Measurements from ENCODE around the gene MFAP1.
A peak's percentile ranks its signal among the peaks of the same experiment; 100 is the strongest.

MFAP1 gene

DNA sequence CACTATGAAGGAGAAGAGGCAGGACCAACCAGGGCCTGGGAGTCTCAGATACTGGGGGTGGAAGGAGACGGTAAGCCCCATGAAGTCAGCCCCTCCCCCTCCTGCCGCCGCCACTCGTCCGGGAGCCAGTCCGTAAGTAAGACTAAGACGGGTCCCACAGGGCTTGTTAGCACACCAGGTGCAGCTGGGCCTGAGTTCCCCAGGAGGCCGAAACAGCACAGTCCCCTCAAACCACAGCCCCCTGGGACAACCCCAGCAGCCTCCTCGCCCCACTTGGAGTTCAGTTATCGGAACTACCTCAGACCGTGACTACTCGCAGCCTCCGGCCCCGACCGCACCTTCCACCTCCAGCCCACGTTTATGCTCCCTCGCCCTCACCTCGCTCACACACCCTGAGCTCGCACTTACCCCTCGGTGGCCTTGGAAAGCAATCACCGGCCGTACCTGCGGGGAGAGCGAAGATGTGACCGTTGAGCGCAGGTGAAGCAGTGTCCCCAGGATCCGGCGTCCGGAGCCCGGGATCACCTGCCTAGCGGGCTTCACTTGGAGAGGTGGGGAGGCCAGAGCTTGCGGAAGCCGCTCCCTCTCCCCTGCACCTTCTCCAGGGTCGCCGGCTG, 48.3 kb downstream of the MFAP1 start:
- no peak for DNase-seq (ENCODE audit: low spot score)

GRCh38 chr15:43775411-43775965, 49.0 kb downstream of the MFAP1 start:
- no peak for DNase-seq (ENCODE audit: low spot score)

GRCh38 chr15:43774062-43774461, 50.4 kb downstream of the MFAP1 start:
- no peak for DNase-seq (ENCODE audit: low spot score)

- DNase-seq (ENCODE audit: low spot score) = no peak
Observed at GRCh38 chr15:43772624-43773023, 51.9 kb downstream of the MFAP1 start.

GRCh38 chr15:43771816-43772215, 52.7 kb downstream of the MFAP1 start:
- DNase-seq (ENCODE audit: low spot score) = no peak

DNA sequence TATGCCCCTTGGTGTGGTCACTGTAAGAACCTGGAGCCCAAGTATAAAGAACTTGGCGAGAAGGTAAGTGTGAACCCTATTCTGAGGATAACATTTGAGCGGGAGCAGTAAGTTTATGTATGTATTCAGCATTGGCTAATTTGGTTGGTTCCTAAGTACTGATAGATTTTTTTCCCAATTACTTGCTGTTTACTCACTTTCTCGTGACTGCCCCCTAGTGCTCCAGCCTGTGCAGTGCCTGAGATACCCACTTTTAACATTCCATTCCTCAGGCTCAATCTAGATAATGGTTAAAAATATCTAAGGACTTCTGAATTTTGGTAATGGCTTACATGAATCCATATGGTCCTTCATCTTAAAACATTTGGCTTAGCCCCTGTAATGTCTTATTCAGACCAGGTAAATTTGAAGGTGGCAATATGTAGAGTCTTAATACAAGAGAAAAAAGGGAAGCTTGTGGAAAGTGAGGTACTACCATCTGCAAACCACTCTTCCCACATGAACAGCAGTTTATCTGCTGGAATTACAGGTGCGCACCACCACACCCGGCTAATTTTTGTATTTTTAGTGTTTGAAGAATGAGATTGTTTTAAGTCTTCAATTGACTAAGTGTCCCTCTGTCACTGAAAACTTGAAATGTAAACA, 54.8 kb downstream of the MFAP1 start:
- peak; percentile 59 for DNase-seq (ENCODE audit: low spot score)

DNA sequence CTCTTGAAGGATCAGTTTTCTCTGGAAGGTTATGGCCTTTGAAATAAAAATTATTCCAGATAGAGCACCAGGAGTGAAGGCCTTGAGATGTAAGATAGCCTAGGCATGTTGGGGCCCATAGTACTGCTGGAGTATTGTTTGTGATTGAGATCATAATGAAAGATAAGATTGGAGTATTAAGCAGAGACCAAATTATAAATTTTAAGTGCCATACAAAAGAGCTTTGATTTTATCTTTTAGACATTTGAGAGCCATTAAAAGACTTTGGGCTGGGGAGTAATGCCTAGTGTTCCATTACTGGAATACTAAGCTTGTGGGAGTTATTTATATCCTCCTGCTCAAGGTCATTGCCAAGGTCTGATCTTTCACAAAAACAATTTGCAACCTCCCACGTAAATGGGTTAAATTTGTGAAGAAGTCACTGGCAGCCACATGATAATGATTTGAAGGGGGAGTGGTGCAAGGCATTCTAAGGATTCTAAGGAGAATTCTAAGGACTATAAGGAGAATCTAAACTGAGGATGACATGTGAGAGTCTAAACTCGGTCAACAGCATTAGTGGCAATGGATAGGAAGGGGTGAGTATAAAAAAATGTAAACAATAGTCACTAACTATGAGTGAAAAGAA, 60.6 kb downstream of the MFAP1 start:
- no peak for DNase-seq (ENCODE audit: low spot score)

GRCh38 chr15:43762824-43763223, 61.7 kb downstream of the MFAP1 start:
- DNase-seq (ENCODE audit: low spot score) = peak; percentile 45
